HG02642 (cell line): Measurements from ENCODE around the gene ACP1.

Experiments
- ATAC-seq: cut with Tn5 transposase; IDR thresholded peaks from one replicate; pipeline ENCODE4 v1.9.1; 2021; ENCODE audit warnings: mild to moderate bottlenecking; ENCODE audit not compliant: unreplicated experiment, poor library complexity

ACP1 gene

DNA sequence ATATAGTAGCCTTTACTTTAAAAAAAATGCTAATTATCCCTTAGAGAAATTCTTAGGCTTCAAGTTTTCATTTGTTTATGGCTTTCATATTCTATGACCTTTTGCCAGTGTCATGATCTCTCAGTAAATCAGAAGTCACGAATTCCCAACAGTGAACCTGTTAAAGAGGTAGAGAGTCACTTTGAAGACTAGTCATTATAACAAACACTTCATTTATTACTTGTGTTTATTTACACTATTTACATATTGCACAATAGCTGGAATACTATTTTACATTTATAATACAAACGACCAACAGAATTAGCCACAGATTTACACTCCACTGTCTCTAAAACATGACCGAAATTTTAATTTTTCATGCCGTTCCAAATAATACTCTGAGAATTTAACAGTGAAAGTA, 14.6 kb downstream of the ACP1 start:
- no peak for ATAC-seq

- ATAC-seq = no peak
Observed at GRCh38 chr2:279956-280649, 15.4 kb downstream of the ACP1 start.

DNA sequence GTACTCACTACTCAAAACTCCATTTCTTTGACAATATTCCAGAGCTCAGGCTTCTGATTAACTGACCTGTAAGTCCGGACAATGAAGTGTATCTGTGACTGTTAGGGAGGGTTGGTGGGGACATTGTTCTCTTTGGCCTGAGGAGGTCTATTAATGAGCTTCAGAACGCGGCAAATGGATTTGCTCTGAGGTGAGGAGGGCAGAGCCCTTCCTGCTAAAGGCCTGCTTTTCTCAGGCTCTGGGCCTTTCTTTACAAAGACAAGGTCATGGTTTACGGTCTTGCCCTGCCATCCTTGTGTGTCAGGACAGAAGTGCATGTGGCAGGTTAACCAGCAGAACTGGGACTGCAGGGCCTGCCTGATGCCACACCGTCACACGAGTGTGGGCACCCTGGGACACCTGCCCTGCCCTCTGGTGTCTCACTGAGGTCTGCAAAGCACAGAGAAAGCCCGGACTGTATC, 15.9 kb downstream of the ACP1 start:
- ATAC-seq = no peak

- ATAC-seq = no peak
Observed at GRCh38 chr2:281381-281780, 16.6 kb downstream of the ACP1 start.

DNA sequence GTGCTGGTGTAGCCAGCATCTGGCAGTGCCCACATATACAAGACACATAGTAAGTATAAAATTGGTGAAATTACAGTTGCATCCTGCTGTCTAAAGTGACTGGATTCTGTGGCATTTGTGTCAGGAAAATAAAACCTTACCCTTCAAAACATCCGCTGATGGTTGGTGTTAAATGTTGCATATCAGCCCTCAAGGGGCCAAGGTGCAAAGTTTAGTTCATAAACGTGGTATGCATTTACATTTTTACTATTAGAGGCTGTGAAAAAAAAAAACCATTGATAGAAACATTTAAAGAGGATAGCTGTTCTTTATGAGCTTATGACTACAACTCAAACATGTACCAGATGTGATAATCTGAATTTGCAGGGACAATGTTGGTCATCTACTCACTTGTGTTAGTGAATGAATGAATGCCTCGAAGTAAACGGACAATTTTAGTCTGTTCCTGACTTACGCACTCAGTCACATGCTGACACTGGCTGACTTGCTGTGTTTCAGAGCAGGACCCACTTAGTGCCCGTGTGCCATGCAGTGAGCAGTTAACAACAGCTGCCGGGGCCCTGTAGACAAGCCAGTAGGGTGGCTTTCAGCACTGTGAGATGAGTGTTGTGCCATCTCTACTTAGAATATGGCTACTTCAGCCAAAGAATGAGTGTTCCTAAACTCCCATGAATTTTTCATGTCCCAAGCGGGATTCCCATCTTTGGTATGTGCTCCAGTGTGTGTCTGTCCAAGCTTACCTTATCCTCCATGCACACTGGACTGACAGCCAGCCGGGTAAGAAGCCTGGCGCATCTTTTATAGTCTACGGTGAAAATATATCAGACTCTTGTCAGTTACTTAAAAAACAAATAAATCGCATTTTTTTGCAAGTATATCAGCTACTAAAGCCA, 17.9 kb downstream of the ACP1 start:
- ATAC-seq = no peak

DNA sequence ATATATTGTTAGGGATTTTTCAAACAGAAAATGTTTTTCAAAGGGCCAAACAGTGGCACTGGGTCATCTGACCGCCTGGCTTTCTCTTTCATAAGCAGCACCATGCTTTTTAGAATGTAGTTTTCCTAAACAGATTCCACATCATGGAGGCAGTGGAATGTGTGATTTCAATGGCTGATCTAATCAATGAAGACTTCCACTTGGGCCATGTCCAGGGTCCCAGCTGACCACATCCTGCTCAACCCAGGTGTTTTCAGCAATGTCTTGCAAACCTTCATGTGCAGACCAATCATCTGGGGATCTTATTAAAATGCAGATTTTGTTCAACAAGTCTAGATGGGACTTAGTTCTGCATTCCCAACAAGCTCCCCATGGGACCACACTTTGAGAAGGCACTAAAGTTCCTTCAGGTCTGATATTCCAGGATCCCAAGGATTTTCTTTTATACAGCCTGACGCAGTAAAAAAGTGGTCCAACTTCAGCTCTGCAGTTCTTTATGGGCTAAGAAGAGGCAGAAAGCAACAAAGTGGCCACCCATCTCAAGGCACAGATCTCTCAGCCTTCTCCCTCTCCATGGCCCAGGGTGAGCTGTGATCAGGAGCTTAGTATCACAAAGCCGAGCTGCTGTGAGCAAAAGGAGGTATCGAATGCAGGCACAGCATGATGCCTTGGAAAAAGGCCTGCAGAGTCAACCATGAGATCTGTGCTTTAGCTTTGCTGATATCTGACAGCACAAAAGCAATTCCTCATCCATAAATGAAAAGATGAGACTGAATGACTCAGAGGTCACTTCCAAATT, 19.4 kb downstream of the ACP1 start:
- ATAC-seq = no peak

DNA sequence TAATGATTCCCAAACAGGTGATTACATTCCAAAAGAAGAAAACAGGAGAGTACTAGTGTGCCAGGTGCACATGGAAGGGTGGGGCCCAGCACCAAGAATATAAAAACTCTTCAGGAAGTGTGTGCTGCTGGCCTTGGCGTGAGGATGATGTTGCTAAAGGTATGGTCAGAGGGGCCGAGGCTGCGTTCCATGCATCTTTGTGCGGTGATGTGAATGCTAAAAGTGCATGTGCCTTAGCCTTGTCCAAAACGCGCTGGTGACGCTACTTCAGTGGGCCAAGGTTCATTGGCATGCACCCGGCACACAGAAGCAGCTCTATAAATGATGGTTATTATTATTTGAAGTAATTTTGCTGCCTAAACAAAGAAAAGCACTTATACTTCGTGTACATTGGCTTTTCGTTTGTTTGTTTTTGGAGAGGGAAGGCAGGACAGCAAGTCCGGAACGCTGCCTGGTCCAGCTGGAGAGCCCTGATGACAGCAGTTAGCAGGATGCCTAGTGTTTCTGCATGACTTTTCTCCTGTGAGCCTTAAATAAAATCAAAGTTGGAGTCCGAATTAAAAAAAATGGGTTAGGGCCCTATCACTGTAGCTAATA, 20.2 kb downstream of the ACP1 start:
- ATAC-seq = no peak

DNA sequence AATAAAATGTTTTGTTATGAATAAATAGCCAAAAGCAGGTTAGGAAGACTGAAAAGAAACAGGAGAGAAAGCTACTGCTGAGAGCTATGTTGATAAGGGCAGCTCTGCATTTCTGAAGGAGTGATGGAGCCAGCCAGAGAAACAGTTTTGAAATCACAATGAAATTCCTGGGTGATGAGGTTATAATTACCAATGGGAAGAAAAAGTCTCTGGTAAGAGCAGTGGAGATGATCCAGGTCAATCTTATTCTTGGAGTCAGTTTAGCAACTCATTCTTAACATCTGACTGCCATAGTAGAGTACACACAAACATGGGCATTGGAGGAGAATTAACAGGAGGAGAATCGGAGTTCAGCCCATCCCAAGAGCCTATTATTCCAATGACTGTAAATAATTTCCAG, 20.8 kb downstream of the ACP1 start:
- ATAC-seq = no peak

DNA sequence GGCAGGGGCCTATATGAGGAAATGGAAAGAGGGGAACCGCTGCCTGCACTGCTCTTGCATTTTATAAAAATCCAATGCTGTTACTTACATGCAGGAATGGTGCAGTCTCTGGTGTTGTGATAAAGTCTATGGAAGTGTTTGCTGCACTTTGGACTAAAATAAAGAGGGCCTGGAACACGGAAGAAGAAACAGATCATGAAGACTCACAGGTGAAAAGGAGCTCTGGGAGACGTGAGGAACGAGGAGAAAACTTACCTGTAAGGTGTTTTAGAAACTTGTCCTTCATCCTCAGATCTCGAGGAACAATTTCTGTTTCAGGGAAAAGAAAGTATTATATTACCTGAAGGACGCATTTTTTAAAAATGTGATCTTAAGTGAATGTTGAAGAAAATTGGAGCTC, 21.3 kb downstream of the ACP1 start:
- ATAC-seq = no peak

DNA sequence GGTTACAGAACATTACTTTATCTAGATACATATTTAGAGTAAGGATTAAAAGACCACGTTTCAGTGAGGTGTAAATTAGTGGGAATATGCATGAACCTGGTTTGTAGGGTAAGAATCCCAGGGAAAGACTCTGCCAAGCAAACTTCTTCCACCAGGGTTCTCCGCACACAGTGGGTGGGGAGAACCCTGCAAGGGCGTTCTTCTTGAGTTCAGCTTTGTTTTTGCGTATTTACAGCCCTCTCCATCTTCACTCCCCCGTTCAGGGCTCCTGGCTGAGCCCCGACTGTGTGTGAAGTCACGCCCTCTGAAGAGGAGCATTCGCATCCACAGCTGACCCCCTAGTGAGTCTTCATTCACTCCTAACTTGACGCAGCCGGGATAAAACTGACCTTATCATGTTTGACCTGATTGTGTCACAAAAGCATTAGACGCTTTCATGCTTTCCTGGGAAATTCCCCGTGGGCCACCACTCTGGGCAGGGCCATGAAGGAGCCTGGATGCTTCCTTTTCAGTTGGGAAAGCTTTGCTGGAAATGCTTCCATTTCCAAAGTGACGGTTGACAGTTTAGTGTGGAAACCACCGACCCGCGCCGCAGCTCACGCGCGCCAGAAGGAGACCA, 22.1 kb downstream of the ACP1 start:
- no peak for ATAC-seq

GRCh38 chr2:287471-287885, 22.7 kb downstream of the ACP1 start:
- no peak for ATAC-seq

DNA sequence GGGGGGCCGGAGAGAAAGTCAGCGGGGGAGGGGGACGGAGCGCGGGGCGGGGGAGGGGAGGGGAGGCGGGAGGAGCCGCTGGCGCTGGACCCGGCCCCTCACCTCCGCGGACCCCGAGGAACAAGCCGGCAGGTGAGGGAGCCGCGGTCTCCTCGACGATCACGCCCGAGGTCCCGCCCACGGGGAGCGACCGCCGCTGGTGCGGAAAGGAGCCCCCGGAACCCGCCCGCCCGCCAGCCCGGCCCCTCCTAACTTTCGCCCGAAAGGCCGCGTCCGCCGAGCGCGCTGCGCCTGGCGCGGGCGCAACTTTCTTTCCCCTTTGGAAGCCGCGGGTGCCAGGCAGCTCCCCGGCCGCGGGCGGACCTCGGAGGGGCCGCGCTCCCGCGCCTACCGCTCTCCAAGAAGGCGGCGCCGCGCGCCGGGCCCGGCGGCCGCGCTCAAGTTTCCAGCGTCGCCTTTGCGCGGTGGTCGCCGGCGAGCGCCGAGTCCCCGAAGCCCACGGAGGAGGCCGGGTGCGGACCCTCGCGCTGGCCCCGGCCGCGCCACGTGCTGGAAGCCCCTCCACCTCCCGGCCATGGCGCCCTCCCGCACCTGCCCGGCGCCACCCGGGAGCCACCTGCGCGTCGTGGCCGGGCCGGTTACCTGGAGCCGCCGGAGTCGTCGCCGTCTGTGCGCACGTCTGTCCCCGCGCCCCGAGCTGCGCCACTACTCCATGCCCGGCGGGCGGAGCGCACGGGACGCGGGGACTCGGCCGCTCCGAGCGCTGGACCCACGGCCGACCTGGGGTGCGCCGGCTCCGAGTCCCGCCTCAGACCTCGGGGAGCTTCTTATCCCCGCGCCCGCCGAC, 23.4 kb downstream of the ACP1 start, which contains the start of gene ALKAL2:
TSS of gene ALKAL2 (minus strand) at position 181 of the 847 bp plus-strand sequence. CDS start 256 bp downstream, outside the sequence.
- no peak for ATAC-seq

- no peak for ATAC-seq
Observed at GRCh38 chr2:288758-289361, 24.1 kb downstream of the ACP1 start.

GRCh38 chr2:289362-290089, 24.8 kb downstream of the ACP1 start:
- ATAC-seq = no peak

DNA sequence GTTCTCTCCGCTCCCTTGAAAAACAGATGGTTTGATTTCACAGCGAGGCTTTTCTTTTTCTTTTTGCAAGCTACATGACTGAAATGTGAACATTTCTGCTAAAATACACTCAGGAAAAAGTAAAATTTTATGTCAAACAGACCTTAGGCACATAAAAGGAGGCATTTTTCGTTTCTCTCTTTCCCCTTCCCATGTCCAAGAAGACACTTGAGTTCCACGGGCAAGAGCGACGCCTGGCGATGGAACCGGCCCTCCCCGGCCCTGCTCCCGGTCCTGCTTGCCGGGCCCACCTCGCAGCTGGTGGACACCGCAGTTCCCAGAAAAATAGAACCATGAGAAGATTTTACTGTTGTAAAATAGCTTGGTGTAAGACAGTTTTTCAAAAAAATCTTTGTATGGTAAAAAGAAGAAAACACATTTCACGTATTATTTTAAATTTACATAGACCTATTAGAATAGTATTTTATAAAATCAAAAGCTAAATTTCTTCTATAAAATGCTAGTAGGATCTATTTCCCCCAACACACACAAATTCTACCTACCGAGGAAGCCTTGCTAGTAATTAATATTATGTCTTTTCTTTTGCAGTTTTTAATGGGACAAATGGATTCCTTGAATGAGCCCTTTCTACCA, 25.5 kb downstream of the ACP1 start:
- no peak for ATAC-seq

GRCh38 chr2:295090-295489, 30.3 kb downstream of the ACP1 start:
- ATAC-seq = no peak

DNA sequence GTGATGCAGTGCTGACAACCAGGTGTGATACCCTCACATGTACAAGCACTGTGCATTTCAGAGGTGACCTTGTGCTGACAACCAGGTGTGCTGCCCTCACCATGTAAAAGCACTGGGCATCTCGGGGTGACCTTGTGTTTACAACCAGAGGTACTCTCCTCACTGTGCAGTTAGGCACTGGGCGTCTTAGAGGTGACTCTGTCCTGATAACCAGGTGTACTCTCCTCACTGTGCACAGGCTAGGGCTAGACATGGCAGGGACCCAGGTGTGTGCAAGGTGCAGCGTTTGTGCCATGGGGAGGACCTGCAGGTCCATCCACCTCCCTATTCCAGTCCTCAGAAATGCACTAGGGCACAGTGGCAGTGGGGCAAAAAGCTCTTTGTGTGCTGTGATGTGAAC, 31.6 kb downstream of the ACP1 start:
- ATAC-seq = no peak
